D721Med (cell line): Measurements from ENCODE around the gene INPP5K.
"Not testable (repeated sequence)": the region's sequence is repeated elsewhere in the genome, so short reads cannot be mapped to it uniquely, and the experiment has no call there.

Experiments used
- DNase-seq: peaks from one replicate; pipeline ENCODE4 v3.0.0; 2011; ENCODE audit warnings: low spot score; ENCODE audit not compliant: insufficient read length
- FAIRE-seq: peaks from 2 replicates; lab custom pipeline; 2011; peaks lifted over from hg19 to GRCh38; lab: Jason Lieb, UNC
- TF ChIP-seq, protein P1 (sequence below): IDR thresholded peaks from 2 replicates; pipeline ENCODE4 v1.5.1; 2012; ENCODE audit warnings: mild to moderate bottlenecking, control low read depth; ENCODE audit not compliant: insufficient read depth; ENCODE audit errors: missing control alignments

INPP5K gene

DNA sequence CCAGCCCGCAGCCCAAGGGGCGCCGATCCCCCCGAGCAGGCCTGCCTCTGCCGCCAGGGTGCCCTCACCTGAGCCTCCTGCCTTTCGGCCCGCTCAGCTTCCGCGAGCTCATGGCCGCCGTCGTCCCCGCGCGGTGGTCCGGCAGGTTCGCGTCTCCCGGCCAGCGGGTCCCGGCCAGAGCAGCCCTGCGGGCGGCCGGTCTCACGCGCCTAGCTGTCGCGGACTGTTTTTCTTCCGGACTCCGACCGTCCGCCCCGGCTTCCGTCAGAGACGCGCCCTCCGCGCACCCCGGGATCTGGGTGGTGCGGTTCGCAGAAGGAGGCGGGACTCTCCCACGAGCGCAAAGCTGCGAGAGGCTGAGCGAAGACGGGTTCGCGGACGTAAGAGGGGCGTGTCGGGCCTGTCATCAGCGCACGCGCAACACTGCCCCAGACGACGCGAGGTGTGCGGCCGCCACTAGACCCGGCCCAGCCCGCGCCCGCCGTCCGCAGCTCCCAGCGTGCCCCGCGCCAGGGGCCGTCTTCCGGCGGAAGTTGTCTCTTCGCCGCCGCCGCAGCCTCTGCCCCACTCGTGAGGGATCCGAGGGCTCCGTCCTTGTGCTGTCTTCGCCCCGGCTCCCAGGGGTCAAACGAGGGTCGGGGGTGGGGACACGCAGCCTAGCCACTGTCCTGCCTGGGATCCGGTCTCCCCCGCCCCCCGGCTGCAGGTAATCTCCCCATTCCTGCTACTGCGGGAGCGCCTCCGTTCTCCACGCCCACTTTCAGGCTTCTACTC lies at the start of gene INPP5K:
Gene INPP5K (minus strand): TSS at position 225 of the 774 bp plus-strand sequence. CDS start 113 bp downstream, at position 112.
- TF ChIP-seq, protein P1, sequence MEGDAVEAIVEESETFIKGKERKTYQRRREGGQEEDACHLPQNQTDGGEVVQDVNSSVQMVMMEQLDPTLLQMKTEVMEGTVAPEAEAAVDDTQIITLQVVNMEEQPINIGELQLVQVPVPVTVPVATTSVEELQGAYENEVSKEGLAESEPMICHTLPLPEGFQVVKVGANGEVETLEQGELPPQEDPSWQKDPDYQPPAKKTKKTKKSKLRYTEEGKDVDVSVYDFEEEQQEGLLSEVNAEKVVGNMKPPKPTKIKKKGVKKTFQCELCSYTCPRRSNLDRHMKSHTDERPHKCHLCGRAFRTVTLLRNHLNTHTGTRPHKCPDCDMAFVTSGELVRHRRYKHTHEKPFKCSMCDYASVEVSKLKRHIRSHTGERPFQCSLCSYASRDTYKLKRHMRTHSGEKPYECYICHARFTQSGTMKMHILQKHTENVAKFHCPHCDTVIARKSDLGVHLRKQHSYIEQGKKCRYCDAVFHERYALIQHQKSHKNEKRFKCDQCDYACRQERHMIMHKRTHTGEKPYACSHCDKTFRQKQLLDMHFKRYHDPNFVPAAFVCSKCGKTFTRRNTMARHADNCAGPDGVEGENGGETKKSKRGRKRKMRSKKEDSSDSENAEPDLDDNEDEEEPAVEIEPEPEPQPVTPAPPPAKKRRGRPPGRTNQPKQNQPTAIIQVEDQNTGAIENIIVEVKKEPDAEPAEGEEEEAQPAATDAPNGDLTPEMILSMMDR, result no peak
- FAIRE-seq (no peak), DNase-seq (peak; percentile 90)

DNA sequence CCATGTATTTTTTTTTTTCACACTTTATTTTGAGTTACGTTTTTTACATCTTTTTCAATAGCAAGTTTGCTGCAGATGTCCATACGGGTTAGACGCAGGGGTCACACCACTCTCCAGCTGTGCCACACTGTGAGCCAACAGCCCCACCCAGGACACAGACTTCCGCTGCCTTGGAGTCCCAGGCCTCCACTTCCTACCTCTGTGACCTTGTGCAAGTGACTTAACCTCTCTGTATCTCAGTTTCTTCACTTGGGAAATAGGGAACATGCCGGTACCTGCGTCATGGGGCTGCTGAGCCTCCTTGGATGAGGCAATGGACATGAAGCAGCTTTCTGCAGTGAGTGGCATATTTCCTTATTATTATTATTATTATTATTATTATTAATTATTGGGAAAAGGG lies 49.5 kb upstream of the INPP5K start:
- FAIRE-seq (no peak), DNase-seq (no peak)
- TF ChIP-seq, protein P1, result no peak

DNA sequence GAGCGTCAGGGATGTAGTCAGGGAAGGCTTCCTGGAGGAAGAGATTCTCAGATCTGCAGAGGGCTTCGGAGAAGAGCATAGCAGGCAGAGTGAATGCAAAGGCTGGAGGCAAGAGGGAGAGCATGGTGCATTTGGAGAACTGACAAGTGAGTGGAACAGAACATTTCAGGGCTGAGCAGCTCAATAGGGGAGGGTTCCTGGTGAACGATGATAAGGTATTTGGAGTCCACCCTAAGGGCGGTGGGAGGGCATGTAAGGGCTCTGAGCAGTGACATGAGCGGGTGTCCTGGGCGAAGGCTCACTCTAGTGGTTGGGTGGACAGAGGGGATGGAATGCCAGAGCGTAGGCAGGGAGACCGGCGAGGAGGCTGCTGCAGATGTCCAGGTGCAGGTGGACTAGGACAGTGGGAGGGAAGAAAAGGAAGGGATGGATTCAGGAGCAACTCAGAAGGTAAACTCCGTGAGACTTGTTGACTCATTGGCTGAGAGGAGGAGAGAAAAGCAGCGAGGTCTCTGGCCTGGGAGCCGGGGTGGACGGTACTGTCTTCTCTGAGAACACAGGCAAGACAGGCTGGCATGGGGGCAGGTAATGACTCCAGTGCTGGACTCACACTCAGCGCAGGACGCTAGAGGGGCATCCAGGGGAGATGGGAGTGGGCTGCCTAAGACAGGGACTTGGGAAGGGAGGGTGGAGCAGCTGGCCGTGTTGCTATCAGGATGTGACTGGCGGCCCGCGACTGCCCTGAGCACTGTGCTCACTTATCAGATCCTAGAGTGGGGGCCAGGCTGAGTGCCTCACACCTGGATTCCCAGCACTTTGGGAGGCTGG lies 47.6 kb upstream of the INPP5K start:
- no peak for FAIRE-seq
- TF ChIP-seq, protein P1, result no peak
- no peak for DNase-seq

DNA sequence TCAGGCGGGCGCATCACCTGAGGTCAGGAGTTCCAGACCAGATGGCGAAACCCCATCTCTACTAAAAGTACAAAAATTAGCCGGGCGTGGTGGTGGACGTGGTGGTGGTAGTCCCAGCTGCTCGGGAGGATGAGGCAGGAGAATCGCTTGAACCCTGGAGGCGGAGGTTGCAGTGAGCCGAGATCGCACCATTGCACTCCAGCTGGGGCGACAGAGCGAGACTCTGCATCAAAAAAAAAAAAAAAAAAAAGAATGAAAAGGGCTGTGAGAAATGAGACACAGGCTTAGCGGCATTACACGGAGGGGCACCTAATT lies 47.0 kb upstream of the INPP5K start:
- FAIRE-seq, DNase-seq: not testable (repeated sequence)

DNA sequence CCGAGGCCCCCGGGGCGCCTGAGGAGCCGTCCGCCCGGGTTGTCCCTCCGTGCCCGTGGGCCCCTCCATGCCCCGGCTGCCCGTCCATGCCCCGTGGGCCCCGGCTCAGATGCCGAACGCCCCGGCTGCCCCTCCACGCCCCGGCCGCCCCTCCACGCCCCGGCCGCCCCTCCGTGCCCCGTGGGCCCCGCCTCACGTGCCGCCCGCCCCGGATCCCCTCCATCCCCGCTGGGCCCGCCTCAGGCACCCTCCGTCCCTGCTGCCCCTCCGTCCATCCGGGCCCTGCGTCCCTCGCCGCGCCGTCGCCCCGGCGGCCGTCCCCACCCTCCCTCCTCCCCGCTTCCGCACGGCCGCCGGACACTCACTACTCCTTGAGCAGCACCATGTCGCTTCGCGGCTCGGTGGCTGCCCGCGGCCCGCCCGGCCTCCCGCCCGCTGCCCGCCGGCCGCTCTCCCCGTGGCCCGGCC lies 45.8 kb upstream of the INPP5K start:
- no peak for DNase-seq

DNA sequence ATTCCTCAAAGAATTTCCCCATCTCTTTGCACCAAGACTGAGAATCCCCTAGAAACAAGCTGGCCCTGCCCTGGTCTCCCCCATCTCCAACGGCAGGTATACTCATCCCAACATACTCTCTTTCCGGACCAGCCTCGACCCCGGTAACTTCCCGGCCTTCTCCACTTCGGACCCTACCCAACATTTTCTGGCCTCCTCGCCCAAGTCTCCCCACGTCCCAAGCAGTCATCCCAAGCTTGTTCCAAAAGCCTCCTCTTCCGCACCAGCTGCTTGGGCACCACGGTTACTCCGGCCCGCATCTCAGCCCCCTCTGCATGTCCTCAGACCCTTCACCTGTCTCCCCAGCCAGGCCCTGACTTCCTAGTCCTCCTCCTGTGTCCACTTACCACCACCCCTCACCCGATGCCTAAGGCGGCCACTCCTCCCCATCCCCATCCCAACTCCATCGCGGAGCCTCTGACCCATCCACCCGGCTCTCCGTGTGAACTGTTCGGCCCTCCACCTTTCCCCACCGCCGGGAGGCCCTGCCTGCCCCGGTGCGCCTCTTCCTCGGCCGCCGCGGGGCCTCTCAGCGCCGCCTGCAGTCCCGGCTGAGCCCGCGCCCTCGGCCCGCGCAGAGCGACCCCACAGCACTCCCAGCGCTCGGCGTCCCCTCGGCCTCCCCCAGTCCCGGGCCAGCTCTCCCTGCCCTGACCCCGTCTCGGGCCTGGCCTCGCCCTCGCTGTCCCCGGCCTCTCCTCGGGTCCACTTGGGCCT lies 45.2 kb upstream of the INPP5K start:
- FAIRE-seq (no peak), DNase-seq (no peak)
- TF ChIP-seq, protein P1, result no peak

More for the DNA sequence above, 45.8 kb upstream of the INPP5K start:
- TF ChIP-seq, protein P1, result no peak
- FAIRE-seq, result no peak

DNA sequence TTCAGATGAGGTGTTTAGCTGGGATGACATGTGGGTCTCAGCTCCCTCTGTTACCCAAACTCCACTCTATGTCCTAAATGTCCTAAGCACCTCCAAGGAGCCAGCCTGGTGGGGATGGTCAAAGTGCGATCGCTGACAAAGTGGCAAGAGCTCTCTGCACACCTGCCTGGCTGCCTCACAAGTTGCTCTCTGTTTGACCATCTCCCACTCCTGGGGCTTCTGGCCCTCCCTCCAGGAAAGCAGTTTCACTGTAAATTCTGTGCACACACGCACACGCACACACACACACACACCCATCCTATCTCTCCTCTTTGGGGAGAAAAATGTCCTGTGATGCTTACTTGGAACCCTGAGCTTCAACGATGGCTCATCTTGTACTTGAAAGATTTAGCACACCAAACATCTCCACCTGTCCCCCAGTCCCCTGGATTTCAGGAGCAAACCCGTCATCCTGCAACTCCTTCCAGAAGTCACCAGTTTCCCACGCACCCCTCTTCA lies 44.5 kb upstream of the INPP5K start:
- DNase-seq (no peak), FAIRE-seq (no peak)
- TF ChIP-seq, protein P1, result no peak
